PFSK-1 (cell line): ENCODE data around the gene SAT1.

Experiments
- FOXP2 ChIP-seq: optimal IDR thresholded peaks from 2 replicates; pipeline ENCODE3; 2011; ENCODE audit warnings: borderline replicate concordance, control low read depth, inconsistent platforms; ENCODE audit not compliant: insufficient read depth; ENCODE audit errors: extremely low read length, extremely low read depth
- POLR2AphosphoS5 ChIP-seq: IDR thresholded peaks from 2 replicates; pipeline ENCODE4 v1.6.1; 2012; ENCODE audit warnings: low read depth, mild to moderate bottlenecking, control low read depth, low read length, moderate library complexity
- REST ChIP-seq, 2 experiments: IDR thresholded peaks; 2 replicates each; pipeline versions ENCODE4 v1.6.1 to v1.8.0; 2011 to 2012; ENCODE audit warnings: low read depth in 2 of 2, low read length in 2 of 2, control low read depth in 1 of 2, inconsistent platforms in 1 of 2, mild to moderate bottlenecking in 1 of 2, moderate library complexity in 1 of 2; ENCODE audit not compliant: insufficient read depth in 1 of 2
- SIN3A ChIP-seq: IDR thresholded peaks from 2 replicates; pipeline ENCODE4 v1.6.1; 2012; ENCODE audit warnings: mild to moderate bottlenecking, low read length, moderate library complexity, borderline replicate concordance; ENCODE audit not compliant: insufficient read depth
- TAF1 ChIP-seq: IDR thresholded peaks from 2 replicates; pipeline ENCODE4 v1.6.1; 2012; ENCODE audit warnings: low read length, control low read depth, borderline replicate concordance; ENCODE audit not compliant: insufficient read depth

GRCh38 chrX:23783589-23784469 lies 856 bp downstream of the SAT1 start:
- TF ChIP-seq POLR2AphosphoS5: no peak
- no peak for TF ChIP-seq REST (IDR thresholded peaks at IDR 0.05; ENCODE audit: insufficient read depth in 1 of 2, low read depth in 2 of 2, low read length in 2 of 2)
- TF ChIP-seq SIN3A: no peak
- no peak for TF ChIP-seq TAF1
- TF ChIP-seq FOXP2: no peak
